ENCODE results near the gene TBC1D1. TPM values are rescaled to one million over a fixed set of nuclear protein-coding genes. Genes with fewer than 3 reads are reported as not detected.

Gene TBC1D1
- total RNA-seq, 2 donors from 2014 or later, result 139 to 220 TPM

DNA sequence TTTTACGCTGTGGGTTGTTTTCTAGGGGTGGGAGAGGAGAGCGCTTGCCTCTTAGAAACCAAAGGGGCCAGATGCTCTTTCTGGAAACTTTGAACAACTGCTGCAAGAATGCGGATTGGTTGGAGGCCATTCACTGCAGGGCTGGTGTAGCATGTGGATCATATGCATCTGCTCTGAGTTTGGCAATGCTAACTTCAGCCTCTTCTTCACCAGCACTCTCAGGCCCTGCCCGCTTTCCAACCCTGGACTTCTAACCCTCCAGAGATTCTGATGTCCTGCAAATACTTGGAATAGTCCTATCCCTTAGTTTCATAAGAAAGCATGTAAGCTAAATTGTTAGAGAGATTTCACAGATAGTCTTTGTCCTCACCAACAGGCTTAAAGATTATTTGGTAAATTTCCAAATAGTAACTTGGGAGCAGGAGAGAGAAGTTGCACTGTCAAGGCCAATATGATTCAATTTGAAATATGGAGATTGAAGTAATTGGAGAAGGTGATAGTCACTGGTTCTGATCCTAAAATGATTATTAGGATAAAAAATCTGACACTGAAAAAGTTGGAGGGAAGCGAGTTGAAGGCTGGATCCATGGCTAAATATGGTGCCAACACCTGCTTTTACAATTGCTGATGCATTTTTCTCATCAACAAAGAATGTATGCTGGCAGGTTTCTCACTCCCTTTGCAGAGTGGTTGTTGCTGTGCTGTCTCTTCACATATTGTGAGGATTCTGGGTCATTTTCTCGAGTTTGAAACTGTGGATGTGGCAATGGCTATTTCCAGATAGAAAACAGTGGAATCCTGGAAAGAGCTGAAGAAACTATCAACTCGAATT lies 279.7 kb downstream of the TBC1D1 start:
- H3K27ac ChIP-seq, result no peak overlapping the region

DNA sequence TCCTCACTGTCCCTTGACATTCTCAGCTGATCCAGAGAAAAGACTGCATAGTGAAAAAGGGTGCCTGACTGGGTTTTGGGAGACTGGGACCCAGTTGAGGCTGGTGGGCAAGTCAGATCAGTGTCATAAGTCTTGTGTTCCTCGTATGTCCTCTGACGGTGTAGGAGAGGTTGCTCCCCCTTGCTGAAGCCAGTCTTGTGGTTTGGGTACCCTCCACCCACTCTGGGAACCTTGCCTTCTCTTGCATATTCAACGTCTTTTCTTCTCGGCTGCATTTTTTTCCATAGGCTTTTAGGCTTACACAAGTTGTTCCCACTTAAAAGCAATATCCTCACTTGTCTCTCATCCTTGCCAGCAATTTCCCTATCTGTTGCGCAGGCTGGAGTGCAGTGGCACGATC lies 281.2 kb downstream of the TBC1D1 start:
- Histone ChIP-seq H3K27me3 (no peaks in the 10 kb centered on the region), H3K36me3 (no peaks in the 10 kb centered on the region), H3K9me3 (no peaks in the 10 kb centered on the region), H3K27ac (no peak overlapping the region), H3K4me1 (peaks cover 0 to under 1% of the 10 kb centered on the region in 2 donors), H3K4me3 (no peak overlapping the region)
- DNase-seq (ENCODE audit: low spot score), result no peak
- TF ChIP-seq, protein P1, sequence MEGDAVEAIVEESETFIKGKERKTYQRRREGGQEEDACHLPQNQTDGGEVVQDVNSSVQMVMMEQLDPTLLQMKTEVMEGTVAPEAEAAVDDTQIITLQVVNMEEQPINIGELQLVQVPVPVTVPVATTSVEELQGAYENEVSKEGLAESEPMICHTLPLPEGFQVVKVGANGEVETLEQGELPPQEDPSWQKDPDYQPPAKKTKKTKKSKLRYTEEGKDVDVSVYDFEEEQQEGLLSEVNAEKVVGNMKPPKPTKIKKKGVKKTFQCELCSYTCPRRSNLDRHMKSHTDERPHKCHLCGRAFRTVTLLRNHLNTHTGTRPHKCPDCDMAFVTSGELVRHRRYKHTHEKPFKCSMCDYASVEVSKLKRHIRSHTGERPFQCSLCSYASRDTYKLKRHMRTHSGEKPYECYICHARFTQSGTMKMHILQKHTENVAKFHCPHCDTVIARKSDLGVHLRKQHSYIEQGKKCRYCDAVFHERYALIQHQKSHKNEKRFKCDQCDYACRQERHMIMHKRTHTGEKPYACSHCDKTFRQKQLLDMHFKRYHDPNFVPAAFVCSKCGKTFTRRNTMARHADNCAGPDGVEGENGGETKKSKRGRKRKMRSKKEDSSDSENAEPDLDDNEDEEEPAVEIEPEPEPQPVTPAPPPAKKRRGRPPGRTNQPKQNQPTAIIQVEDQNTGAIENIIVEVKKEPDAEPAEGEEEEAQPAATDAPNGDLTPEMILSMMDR (IDR thresholded peaks at IDR 0.05), result no peak

More for the DNA sequence above, 279.7 kb downstream of the TBC1D1 start:
- Histone ChIP-seq H3K4me3 (no peak overlapping the region), H3K27me3 (no peaks in the 10 kb centered on the region), H3K4me1 (no peaks in the 10 kb centered on the region), H3K36me3 (no peaks in the 10 kb centered on the region), H3K9me3 (no peaks in the 10 kb centered on the region)
- no peak for DNase-seq (ENCODE audit: low spot score)
- TF ChIP-seq, protein P1 (IDR thresholded peaks at IDR 0.05), result no peak

DNA sequence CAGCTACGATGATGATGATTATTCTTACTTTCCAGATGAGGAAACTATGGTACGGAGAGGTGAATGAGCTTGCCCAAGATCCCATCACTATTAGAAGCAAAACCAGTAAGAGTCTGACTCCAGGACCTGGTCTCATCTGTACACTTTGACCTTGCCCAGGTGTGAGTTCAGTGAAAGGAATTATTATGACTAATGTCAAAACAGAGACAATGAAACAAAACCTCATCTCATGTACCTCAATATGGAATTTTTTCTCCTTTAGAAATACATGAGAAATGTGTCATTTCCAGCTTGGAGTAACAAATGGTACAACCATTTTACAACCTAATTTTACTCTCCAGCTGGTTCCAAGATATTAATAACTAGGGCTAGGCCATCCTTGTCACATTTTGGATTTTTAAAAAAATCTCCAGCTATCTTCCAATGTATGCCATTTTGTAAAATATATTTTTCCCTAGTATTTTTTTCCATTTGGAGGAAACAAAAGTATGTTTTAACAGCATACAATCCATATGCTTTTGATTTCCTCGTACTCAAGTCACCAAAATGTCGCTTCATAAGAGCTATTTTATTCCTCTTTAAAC lies 283.1 kb downstream of the TBC1D1 start:
- no peak overlapping the region for H3K27ac ChIP-seq
- H3K9me3 ChIP-seq, result no peaks in the 10 kb centered on the region
- TF ChIP-seq, protein P1 (IDR thresholded peaks at IDR 0.05), result no peak
- H3K4me3 ChIP-seq, result no peak overlapping the region
- no peak for DNase-seq (ENCODE audit: low spot score)
- H3K4me1 ChIP-seq, result peaks cover 0 to 11% of the 10 kb centered on the region in 2 donors
- H3K36me3 ChIP-seq, result no peaks in the 10 kb centered on the region
- no peaks in the 10 kb centered on the region for H3K27me3 ChIP-seq

DNA sequence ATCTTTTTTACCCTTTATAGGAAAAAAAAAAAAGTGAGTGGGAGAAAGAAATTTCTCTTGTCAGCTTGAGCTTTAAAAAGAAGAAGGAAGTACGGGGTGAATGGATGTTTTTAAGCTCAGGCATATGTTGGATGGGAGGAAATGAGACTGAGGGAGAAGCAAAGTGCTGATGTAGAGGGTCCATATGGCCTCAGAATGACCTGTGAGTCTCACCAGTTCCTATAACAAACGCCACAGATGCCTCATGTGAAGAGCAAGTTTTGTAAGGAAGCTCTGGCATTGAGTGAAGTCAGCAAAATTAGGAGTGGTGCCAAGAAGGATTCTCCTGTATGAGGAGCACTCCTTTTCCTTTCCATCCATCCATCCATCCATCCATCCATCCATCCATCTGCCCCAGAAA lies 283.9 kb downstream of the TBC1D1 start:
- H3K36me3 ChIP-seq, result no peaks in the 10 kb centered on the region
- H3K4me3 ChIP-seq, result no peak overlapping the region
- TF ChIP-seq, protein P1 (IDR thresholded peaks at IDR 0.05), result no peak
- DNase-seq (ENCODE audit: low spot score), result no peak
- H3K27ac ChIP-seq, result peak overlapping the region in 1 of 2 donors; percentile 11
- H3K27me3 ChIP-seq, result no peaks in the 10 kb centered on the region
- H3K4me1 ChIP-seq, result peaks cover 0 to 11% of the 10 kb centered on the region in 2 donors
- no peaks in the 10 kb centered on the region for H3K9me3 ChIP-seq

DNA sequence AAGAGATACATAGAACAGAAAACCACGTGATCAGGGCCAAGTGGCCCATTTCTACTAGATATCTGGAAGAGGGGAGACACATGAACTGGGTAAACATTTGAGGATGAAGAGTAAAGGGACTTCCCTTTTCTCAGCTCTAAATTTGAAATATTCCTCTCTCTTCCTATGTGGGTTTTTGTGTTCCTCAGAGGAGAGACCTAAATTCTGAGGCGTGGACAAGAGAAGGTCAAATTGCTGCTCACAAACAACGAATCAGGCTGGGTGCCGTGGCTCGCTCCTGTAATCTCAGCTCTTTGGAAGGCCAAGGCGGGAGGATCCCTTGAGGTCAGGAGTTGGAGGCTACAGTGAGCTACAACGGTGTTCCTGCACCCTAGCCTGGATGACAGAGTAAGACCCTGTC lies 285.3 kb downstream of the TBC1D1 start:
- H3K27ac ChIP-seq, result no peak overlapping the region
- no peaks in the 10 kb centered on the region for H3K9me3 ChIP-seq
- H3K4me1 ChIP-seq, result peaks cover 0 to 11% of the 10 kb centered on the region in 2 donors
- TF ChIP-seq, protein P1 (IDR thresholded peaks at IDR 0.05), result no peak
- no peak overlapping the region for H3K4me3 ChIP-seq
- no peak for DNase-seq (ENCODE audit: low spot score)
- no peaks in the 10 kb centered on the region for H3K27me3 ChIP-seq
- no peaks in the 10 kb centered on the region for H3K36me3 ChIP-seq
